ENCODE data around the gene TFB2M.

TFB2M gene

GRCh38 chr1:246497331-246497915, 68.6 kb downstream of the TFB2M start:
- Histone ChIP-seq H3K27ac (ENCODE audit: low read length) (no peak overlapping the region), H3K27me3 (ENCODE audit: low read depth, low read length) (no peaks in the 10 kb centered on the region), H3K9ac (ENCODE audit: low read length) (no peak overlapping the region), H3K4me1 (ENCODE audit: low read length) (peaks cover 5% of the 10 kb centered on the region), H3K79me2 (ENCODE audit: low read length) (no peaks in the 10 kb centered on the region; the same call in 1 of the 2 replicates), H3K9me3 (ENCODE audit: insufficient read depth, low read length) (no peaks in the 10 kb centered on the region), H2AFZ (ENCODE audit: low read depth, low read length) (no peak overlapping the region), H3K4me2 (ENCODE audit: low read length) (peak overlapping the region; percentile 46), H3K36me3 (replicated peaks; ENCODE audit: low read depth, low read length) (peaks cover 2% of the 10 kb centered on the region), H3K4me3 (ENCODE audit: low read length) (no peak overlapping the region), H4K20me1 (ENCODE audit: insufficient read depth, low read length) (no peaks in the 10 kb centered on the region)
- TF ChIP-seq EZH2phosphoT487 (IDR thresholded peaks at IDR 0.05; ENCODE audit: low read depth) (no peak), CTCF (IDR thresholded peaks at IDR 0.05; ENCODE audit: low read depth, low read length) (peak; percentile 89)

- no peaks in the 10 kb centered on the region for H4K20me1 ChIP-seq (ENCODE audit: insufficient read depth, low read length)
- H3K9ac ChIP-seq (ENCODE audit: low read length) = no peak overlapping the region
- peaks cover 7% of the 10 kb centered on the region for H3K79me2 ChIP-seq (ENCODE audit: low read length)
- peak; percentile 83 for TF ChIP-seq CTCF (IDR thresholded peaks at IDR 0.05; ENCODE audit: low read depth, low read length)
- TF ChIP-seq EZH2phosphoT487 (IDR thresholded peaks at IDR 0.05; ENCODE audit: low read depth) = no peak
- H2AFZ ChIP-seq (ENCODE audit: low read depth, low read length) = no peak overlapping the region
- H3K27me3 ChIP-seq (ENCODE audit: low read depth, low read length) = no peaks in the 10 kb centered on the region
- H3K4me1 ChIP-seq (ENCODE audit: low read length) = peaks cover 4% of the 10 kb centered on the region
- no peak overlapping the region for H3K4me3 ChIP-seq (ENCODE audit: low read length)
- no peak overlapping the region for H3K27ac ChIP-seq (ENCODE audit: low read length)
- no peak overlapping the region for H3K4me2 ChIP-seq (ENCODE audit: low read length)
- no peaks in the 10 kb centered on the region for H3K36me3 ChIP-seq (replicated peaks; ENCODE audit: low read depth, low read length)
- no peaks in the 10 kb centered on the region for H3K9me3 ChIP-seq (ENCODE audit: insufficient read depth, low read length)
Measured at GRCh38 chr1:246492611-246493245, 73.3 kb downstream of the TFB2M start.

DNA sequence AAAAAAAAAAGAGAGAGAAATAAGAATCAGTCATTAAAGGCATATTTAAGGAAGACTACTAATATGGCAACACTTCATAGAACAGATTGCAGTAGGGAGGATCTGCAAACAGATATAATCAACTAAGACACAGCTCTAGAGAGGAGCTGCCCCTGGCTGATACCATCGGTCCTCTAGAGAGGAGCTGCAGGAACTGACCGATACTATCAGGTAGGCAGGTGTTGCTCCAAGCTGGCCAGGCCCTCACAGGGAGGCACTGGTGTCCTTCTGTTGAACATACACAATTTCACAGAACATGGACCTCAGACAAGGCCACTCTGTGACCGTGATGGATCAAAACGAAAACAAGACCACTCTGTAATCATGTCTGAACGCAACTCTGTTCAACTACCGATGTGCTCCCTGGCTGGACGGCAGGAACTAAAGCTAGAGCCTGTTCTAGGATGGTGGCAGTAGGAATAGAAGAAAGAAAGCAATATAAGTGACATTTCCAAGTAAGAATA, 74.5 kb downstream of the TFB2M start:
- no peak overlapping the region for H3K4me3 ChIP-seq (ENCODE audit: low read length)
- no peaks in the 10 kb centered on the region for H3K27me3 ChIP-seq (ENCODE audit: low read depth, low read length)
- peaks cover 7% of the 10 kb centered on the region for H3K79me2 ChIP-seq (ENCODE audit: low read length)
- H2AFZ ChIP-seq (ENCODE audit: low read depth, low read length) = no peak overlapping the region
- H3K36me3 ChIP-seq (replicated peaks; ENCODE audit: low read depth, low read length) = no peaks in the 10 kb centered on the region
- no peak overlapping the region for H3K4me2 ChIP-seq (ENCODE audit: low read length)
- H3K4me1 ChIP-seq (ENCODE audit: low read length) = no peaks in the 10 kb centered on the region
- no peaks in the 10 kb centered on the region for H3K9me3 ChIP-seq (ENCODE audit: insufficient read depth, low read length)
- no peaks in the 10 kb centered on the region for H4K20me1 ChIP-seq (ENCODE audit: insufficient read depth, low read length)
- TF ChIP-seq EZH2phosphoT487 (IDR thresholded peaks at IDR 0.05; ENCODE audit: low read depth) (no peak), CTCF (IDR thresholded peaks at IDR 0.05; ENCODE audit: low read depth, low read length) (no peak)
- H3K9ac ChIP-seq (ENCODE audit: low read length) = no peak overlapping the region
- no peak overlapping the region for H3K27ac ChIP-seq (ENCODE audit: low read length)
